SHP77 (cell line): ENCODE results near the gene CGB3.

Experiments
- DNase-seq, 2 experiments: peaks; one replicate each; lab custom pipeline; 2025; lab: John Stamatoyannopoulos, UW

Gene CGB3

DNA sequence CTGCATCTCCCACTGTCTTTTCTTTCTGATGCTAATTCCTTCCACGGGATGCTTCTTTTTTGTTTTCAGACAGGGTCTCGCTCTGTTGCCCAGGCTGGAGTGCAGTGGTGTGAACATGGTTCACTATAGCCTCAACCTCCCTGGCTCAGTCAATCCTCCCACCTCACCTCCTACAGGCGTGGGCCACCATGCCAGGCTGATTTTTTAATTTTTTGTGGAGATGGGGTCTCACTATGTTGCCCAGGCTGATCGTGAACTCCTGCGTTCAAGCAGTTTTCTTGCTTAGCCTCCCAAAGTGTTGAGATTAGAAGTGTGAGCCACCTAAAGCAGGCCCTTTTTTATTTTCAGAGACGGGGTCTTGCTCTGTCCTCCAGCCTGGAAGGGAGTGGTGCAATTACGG lies 35.8 kb downstream of the CGB3 start:
- DNase-seq = no peak

DNA sequence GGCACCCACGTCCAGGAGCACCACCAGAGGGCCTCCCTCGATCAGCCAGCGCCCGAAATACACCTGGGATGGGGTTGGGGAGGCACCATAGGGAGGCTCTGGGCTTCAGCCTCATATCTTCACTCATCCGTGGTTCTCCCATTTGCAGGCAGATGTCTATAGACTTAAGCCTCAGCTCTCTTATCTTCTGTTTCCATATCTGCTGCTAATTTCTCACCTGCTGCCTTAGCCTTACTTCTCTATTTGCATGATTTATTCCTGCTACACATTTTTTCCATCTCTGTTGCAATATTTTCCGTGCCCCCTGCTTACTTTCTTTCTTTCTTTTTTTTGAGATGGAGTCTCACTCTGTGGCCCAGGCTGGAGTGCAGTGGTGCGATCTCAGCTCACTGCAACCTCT lies 36.8 kb downstream of the CGB3 start:
- DNase-seq = no peak

DNA sequence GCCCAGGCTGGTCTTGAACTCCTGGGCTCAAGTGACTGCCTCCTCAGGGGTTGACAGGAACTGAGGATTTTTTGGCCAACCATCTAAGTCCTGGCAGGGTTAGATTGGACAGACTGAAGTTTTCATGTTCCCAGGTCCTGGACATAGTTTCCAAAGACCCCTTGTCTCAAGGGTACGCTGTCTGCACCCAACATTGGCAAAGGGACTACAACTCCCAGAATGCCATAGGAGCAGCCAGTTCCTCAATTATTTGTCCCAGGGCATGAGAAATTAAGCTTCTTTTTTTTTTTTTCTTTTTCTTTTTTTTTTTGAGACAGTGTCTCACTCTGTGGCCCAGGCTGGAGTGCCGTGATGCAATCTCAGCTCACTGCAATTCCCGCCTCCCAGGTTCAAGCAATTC lies 37.9 kb downstream of the CGB3 start:
- DNase-seq = no peak

DNA sequence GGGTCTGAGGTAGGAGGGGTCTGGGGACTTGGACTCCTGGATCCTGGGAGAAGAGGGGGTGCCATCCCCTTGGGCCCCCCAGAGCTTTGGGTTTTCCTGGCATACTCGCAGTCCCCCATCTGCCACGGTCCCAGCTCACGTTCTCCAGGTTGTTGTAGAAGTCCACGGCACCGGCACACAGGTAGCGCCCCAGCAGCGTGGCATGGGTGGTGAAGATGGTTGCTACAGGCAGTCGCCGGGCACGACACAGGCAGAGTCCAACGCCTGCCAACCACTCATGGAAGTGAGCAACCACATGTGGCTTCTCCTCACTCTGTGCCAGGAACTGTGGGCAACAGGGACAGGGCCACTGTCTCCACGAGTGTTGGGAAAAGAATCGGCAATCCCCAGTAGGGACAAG lies 38.4 kb downstream of the CGB3 start:
- DNase-seq = no peak

DNA sequence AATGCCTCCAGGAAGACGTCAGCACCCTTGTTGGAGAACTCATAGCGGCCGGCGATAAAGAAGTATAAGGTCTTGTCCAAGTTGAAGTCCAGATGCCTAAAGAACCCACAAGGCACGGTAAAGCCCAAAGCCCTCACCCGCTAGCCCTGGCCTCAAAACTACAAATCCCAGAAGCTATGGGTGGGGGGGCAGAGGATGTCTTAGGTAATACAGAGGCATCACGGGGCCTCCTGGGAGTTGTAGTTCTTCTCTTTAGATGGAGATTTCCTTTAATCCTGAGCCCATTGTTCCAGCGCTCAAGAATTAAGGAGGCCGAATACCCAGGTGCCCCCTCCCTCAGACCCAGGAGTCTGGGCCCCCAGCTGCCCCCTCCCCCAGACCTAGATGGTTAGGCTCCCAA lies 41.9 kb downstream of the CGB3 start:
- no peak for DNase-seq

DNA sequence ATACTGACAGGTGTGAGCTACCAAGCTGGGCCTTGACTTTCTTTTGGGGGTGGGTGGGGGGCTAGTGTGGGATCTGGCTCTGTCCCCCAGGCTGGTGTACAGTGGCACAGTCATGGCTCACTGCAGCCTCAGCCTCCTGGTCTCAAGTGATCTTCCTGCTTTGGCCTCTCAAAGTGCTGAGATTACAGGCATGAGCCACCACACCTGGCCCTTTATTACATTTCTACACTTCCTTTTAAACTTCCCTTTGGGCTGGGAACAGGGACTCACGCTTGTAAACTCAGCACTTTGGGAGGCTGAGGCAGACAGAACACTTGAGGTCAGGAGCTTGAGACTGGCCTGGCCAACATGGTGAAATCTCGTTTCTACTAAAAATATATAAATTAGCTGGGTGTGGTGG lies 47.1 kb downstream of the CGB3 start:
- no peak for DNase-seq

DNA sequence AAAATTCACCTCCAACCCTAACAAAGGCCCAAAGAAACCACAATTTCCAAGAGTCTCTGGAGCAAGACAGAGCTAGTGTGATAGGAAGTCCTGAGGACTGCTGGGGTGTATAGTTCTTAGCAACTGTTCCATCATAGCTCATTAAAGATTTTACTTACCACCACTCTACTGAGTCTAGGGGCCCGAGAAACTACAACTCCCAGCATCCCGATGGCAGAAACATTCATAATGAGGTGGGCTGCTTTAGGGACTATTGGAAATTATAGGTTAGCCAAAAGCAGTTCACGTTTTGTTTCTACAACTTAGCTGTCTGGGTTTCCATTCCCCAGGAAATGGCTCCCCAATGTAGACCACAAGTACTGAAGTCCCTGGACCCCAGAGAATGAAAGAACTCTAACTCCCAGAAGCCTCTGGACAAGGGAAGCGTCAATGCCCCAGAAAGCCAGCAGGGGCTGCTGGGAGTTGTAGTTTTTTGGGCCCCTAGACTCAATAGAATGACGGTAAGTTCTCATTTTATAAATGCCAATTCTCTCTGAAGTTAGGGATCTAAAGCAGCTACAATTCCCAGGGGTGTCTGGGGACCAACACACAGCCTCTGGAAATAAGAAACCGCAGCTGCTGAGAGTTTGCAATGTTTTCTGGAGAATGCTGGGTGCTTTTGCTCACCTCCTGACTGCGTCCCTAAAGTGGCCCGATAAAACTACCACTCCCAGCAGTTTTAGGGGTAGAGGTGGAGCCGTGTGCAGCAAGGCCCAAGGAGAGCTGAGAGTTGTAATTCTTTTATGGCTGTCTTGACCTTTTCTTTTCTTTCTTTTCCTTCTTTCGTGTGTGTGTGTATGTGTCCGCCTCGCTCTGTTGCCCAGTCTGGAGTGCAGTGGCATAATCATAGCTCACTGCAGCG lies 47.9 kb downstream of the CGB3 start:
- DNase-seq = peak in 1 of 2 experiments; percentile 40
